ENCODE results near the gene VASN.

DNA sequence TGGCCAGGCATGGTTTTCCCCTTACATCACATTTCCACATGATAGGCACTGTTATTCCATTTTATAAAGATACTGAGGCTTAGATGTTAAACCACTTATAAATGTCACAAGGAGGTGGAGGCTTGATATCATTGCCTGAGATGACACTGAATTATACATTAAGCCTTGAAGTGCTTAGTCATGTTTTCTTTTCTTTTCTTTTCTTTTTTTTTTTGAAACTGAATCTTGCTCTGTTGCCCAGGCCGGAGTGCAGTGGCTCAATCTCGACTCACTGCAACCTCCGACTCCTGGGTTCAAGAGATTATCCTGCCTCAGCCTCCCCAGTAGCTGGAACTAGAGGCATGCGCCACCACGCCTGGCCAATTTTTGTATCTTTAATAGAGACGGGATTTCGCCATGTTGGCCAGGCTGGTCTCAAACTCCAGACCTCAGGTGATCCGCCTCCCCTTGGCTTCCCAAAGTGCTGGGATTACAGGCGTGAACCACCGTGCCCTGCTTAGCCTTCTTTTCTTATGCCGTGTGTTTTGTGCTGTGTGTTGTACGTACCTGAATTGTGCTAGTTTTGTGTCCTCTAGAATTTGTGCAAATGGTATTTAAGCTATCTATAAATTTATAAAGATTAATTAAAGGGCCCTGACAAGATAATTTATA, 55.2 kb downstream of the VASN start:
- TF ChIP-seq, protein P1, sequence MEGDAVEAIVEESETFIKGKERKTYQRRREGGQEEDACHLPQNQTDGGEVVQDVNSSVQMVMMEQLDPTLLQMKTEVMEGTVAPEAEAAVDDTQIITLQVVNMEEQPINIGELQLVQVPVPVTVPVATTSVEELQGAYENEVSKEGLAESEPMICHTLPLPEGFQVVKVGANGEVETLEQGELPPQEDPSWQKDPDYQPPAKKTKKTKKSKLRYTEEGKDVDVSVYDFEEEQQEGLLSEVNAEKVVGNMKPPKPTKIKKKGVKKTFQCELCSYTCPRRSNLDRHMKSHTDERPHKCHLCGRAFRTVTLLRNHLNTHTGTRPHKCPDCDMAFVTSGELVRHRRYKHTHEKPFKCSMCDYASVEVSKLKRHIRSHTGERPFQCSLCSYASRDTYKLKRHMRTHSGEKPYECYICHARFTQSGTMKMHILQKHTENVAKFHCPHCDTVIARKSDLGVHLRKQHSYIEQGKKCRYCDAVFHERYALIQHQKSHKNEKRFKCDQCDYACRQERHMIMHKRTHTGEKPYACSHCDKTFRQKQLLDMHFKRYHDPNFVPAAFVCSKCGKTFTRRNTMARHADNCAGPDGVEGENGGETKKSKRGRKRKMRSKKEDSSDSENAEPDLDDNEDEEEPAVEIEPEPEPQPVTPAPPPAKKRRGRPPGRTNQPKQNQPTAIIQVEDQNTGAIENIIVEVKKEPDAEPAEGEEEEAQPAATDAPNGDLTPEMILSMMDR (IDR thresholded peaks at IDR 0.05; ENCODE audit: borderline replicate concordance, extremely low read depth, low read length, poor library complexity, severe bottlenecking), result no peak
- TF ChIP-seq EZH2 (IDR thresholded peaks at IDR 0.05; ENCODE audit: borderline replicate concordance, low read depth, low read length, severe bottlenecking), result no peak

All from DND-41 (cell line).